Measurements from ENCODE around the gene MTOR.

DNA sequence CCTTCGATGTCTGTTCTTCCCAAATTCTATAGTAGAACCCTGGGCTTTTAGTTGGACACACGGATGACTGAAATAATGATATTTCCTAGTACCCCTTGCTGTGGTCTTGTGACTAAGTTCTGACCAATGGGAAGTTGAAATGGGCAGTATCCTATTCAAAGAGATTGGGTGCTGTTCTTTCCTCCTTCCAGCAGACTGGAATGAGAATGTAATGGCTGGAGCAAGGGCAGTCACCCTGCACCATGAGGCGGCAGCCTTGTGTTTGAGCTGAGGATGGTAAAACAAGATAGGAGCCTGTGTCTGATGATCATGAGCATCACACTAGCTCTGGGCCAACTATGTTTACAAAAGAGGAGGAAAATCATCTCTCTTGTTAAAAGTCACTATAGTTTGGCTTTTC, 197.4 kb downstream of the MTOR start:
- TF ChIP-seq, protein P1, sequence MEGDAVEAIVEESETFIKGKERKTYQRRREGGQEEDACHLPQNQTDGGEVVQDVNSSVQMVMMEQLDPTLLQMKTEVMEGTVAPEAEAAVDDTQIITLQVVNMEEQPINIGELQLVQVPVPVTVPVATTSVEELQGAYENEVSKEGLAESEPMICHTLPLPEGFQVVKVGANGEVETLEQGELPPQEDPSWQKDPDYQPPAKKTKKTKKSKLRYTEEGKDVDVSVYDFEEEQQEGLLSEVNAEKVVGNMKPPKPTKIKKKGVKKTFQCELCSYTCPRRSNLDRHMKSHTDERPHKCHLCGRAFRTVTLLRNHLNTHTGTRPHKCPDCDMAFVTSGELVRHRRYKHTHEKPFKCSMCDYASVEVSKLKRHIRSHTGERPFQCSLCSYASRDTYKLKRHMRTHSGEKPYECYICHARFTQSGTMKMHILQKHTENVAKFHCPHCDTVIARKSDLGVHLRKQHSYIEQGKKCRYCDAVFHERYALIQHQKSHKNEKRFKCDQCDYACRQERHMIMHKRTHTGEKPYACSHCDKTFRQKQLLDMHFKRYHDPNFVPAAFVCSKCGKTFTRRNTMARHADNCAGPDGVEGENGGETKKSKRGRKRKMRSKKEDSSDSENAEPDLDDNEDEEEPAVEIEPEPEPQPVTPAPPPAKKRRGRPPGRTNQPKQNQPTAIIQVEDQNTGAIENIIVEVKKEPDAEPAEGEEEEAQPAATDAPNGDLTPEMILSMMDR (IDR thresholded peaks at IDR 0.05; ENCODE audit: insufficient read depth, low read length): no peak
- TF ChIP-seq POLR2AphosphoS5 (IDR thresholded peaks at IDR 0.05; ENCODE audit: low read depth): no peak
